SK-N-SH (cell line): ENCODE results near the gene ATP8A2. TPM values are rescaled to one million over a fixed set of nuclear protein-coding genes. Genes with fewer than 3 reads are reported as not detected.

Experiments
- CTCF ChIA-PET: fragments of 300-600, 350-600 bp; formaldehyde crosslinking; extraction: SDS; loops from one replicate; lab custom pipeline; 2021; lab: Yijun Ruan, JAX
- POLR2A ChIA-PET: fragments of 350-600 bp; sonication (Branson Sonifier 250); formaldehyde crosslinking; extraction: SDS; loops from one replicate; lab custom pipeline; 2020; ENCODE audit warnings: antibody characterized with exemption, inconsistent platforms; lab: Yijun Ruan, JAX
- DNase-seq: peaks from one replicate; pipeline ENCODE4 v3.0.0; 2012
- H2AFZ ChIP-seq: fragments of 200-600 bp; sonication (generic); 2 replicates; pipeline ENCODE4 v1.8.1; 2016; ENCODE audit warnings: antibody characterized with exemption, mild to moderate bottlenecking, low read depth
- H3F3A ChIP-seq: fragments of 200-600 bp; sonication (generic); replicated peaks from 2 replicates; pipeline ENCODE3; 2016; ENCODE audit warnings: antibody characterized with exemption, mild to moderate bottlenecking; ENCODE audit not compliant: insufficient read depth
- H3K27ac ChIP-seq, 2 experiments: fragments of 200-500 bp in 1 of 2; fragments of 200-600 bp in 1 of 2; sonication (Bioruptor generic) in 1 of 2; sonication (generic), shearing (Covaris generic) in 1 of 2; 2 replicates each; pipeline versions ENCODE4 v1.5.1 to v1.6.1; 2014 to 2016; ENCODE audit warnings: low read depth in 2 of 2, inconsistent platforms in 1 of 2, low read length in 1 of 2, mild to moderate bottlenecking in 1 of 2, mixed read lengths in 1 of 2
- H3K27me3 ChIP-seq: fragments of 200-600 bp; sonication (generic), shearing (Covaris generic); 2 replicates; pipeline ENCODE4 v1.6.1; 2016; ENCODE audit warnings: mixed run types; ENCODE audit not compliant: insufficient read depth
- H3K36me3 ChIP-seq, 2 experiments: fragments of 200-500 bp in 1 of 2; fragments of 200-600 bp in 1 of 2; sonication (Bioruptor generic) in 1 of 2; sonication (generic) in 1 of 2; replicated peaks in 1 of 2; 2 replicates each; pipeline versions ENCODE3 to v1.5.1; 2014 to 2016; ENCODE audit warnings: low read length in 1 of 2, mild to moderate bottlenecking in 1 of 2; ENCODE audit not compliant: insufficient read depth in 2 of 2, control insufficient read depth in 1 of 2
- H3K4me1 ChIP-seq, 2 experiments: fragments of 200-500 bp in 1 of 2; fragments of 200-600 bp in 1 of 2; sonication (Bioruptor generic) in 1 of 2; sonication (generic), shearing (Covaris generic) in 1 of 2; 2 replicates each; pipeline versions ENCODE4 v1.5.1 to v1.6.1; 2014 to 2016; ENCODE audit warnings: low read depth in 1 of 2, low read length in 1 of 2, mixed run types in 1 of 2; ENCODE audit not compliant: insufficient read depth in 2 of 2, control insufficient read depth in 1 of 2
- H3K4me2 ChIP-seq: fragments of 200-600 bp; sonication (generic), shearing (Covaris generic); 2 replicates; pipeline ENCODE4 v1.6.1; 2017; ENCODE audit warnings: mixed run types
- H3K4me3 ChIP-seq, 2 experiments: fragments of 200-500 bp in 1 of 2; fragments of 200-600 bp in 1 of 2; sonication (Bioruptor generic) in 1 of 2; sonication (generic), shearing (Covaris generic) in 1 of 2; 2 replicates each; pipeline versions ENCODE4 v1.5.1 to v1.8.1; 2014 to 2016; ENCODE audit warnings: low read depth in 2 of 2, inconsistent platforms in 1 of 2, low read length in 1 of 2, mild to moderate bottlenecking in 1 of 2, mixed read lengths in 1 of 2, moderate library complexity in 1 of 2
- H3K79me2 ChIP-seq: fragments of 200-600 bp; sonication (generic); 2 replicates; pipeline ENCODE4 v1.8.1; 2017; ENCODE audit warnings: mild to moderate bottlenecking; ENCODE audit not compliant: insufficient read depth
- H3K9ac ChIP-seq: fragments of 200-600 bp; sonication (generic); 2 replicates; pipeline ENCODE4 v1.6.1; 2017; ENCODE audit warnings: mixed run types
- H3K9me2 ChIP-seq: fragments of 200-600 bp; sonication (generic); 2 replicates; pipeline ENCODE4 v1.6.1; 2017; ENCODE audit warnings: mixed run types
- H3K9me3 ChIP-seq: fragments of 200-600 bp; sonication (generic); 2 replicates; pipeline ENCODE4 v1.6.1; 2017; ENCODE audit warnings: mixed run types, mild to moderate bottlenecking, moderate library complexity
- H4K20me1 ChIP-seq: fragments of 200-600 bp; sonication (generic); 2 replicates; pipeline ENCODE4 v1.6.1; 2017; ENCODE audit warnings: mild to moderate bottlenecking, mixed run types; ENCODE audit not compliant: insufficient read depth
- CHD2 ChIP-seq: fragments of 150-350 bp; IDR thresholded peaks from 2 replicates; pipeline ENCODE4 v1.6.1; 2018; ENCODE audit warnings: low read length; ENCODE audit not compliant: partially characterized antibody
- ELF1 ChIP-seq: IDR thresholded peaks from 2 replicates; pipeline ENCODE4 v1.4.0; 2012
- EP300 ChIP-seq, 2 experiments: IDR thresholded peaks; 2 replicates each; pipeline versions ENCODE4 v1.4.0 to v1.6.1; 2012; ENCODE audit warnings: borderline replicate concordance in 1 of 2, low read depth in 1 of 2, low read length in 1 of 2
- EZH2phosphoT487 ChIP-seq: fragments of 200-600 bp; sonication (generic); IDR thresholded peaks from 2 replicates; pipeline ENCODE4 v1.6.1; 2017; ENCODE audit warnings: low read depth, mixed run types, mild to moderate bottlenecking, antibody characterized with exemption, moderate library complexity, borderline replicate concordance
- FOXJ3 ChIP-seq: sonication (generic); formaldehyde crosslinking; IDR thresholded peaks from 2 replicates; pipeline ENCODE4 v1.5.1; 2020; ENCODE audit warnings: mild to moderate bottlenecking, missing genetic modification reagents
- FOXM1 ChIP-seq: IDR thresholded peaks from 2 replicates; pipeline ENCODE4 v1.4.0; 2012; ENCODE audit warnings: low read depth, mild to moderate bottlenecking
- GABPA ChIP-seq: IDR thresholded peaks from 2 replicates; pipeline ENCODE4 v1.4.0; 2012; ENCODE audit warnings: low read depth, mild to moderate bottlenecking
- GATA2 ChIP-seq: sonication (generic); formaldehyde crosslinking; IDR thresholded peaks from 2 replicates; pipeline ENCODE4 v1.5.0; 2020; ENCODE audit warnings: mild to moderate bottlenecking, missing genetic modification reagents
- IRF3 ChIP-seq: fragments of 150-350 bp; IDR thresholded peaks from 2 replicates; pipeline ENCODE4 v1.6.1; 2016; ENCODE audit warnings: mild to moderate bottlenecking, low read depth, low read length
- JUND ChIP-seq: IDR thresholded peaks from 2 replicates; pipeline ENCODE4 v1.4.0; 2012
- MXI1 ChIP-seq: IDR thresholded peaks from 2 replicates; pipeline ENCODE4 v1.6.1; 2012; ENCODE audit warnings: mild to moderate bottlenecking, low read depth, low read length, improper control_type of control experiment
- NFIC ChIP-seq: IDR thresholded peaks from 2 replicates; pipeline ENCODE4 v1.4.0; 2012; ENCODE audit warnings: borderline replicate concordance
- NRF1 ChIP-seq: IDR thresholded peaks from 2 replicates; pipeline ENCODE4 v1.6.1; 2012; ENCODE audit warnings: low read depth, mild to moderate bottlenecking, low read length
- POLR2AphosphoS5 ChIP-seq: IDR thresholded peaks from 2 replicates; pipeline ENCODE4 v1.6.1; 2012; ENCODE audit warnings: low read depth, low read length
- RAD21 ChIP-seq: IDR thresholded peaks from 2 replicates; pipeline ENCODE4 v1.6.1; 2012; ENCODE audit warnings: mild to moderate bottlenecking, low read length
- RCOR1 ChIP-seq: fragments of 150-350 bp; IDR thresholded peaks from 2 replicates; pipeline ENCODE4 v1.6.1; 2017; ENCODE audit warnings: antibody characterized with exemption, low read length
- RFX5 ChIP-seq: IDR thresholded peaks from 2 replicates; pipeline ENCODE4 v1.6.1; 2012; ENCODE audit warnings: mild to moderate bottlenecking, improper control_type of control experiment, low read length
- SMC3 ChIP-seq: IDR thresholded peaks from 2 replicates; pipeline ENCODE4 v1.6.1; 2012; ENCODE audit warnings: low read depth, low read length, improper control_type of control experiment
- TAF1 ChIP-seq: IDR thresholded peaks from 2 replicates; pipeline ENCODE4 v1.6.1; 2012; ENCODE audit warnings: low read depth, mild to moderate bottlenecking, low read length, moderate library complexity, borderline replicate concordance
- TCF12 ChIP-seq: IDR thresholded peaks from 2 replicates; pipeline ENCODE4 v1.4.0; 2012
- TEAD4 ChIP-seq: IDR thresholded peaks from 2 replicates; pipeline ENCODE4 v1.4.0; 2012; ENCODE audit warnings: mild to moderate bottlenecking, borderline replicate concordance; ENCODE audit not compliant: insufficient read depth
- WGBS: methylation state at CpG from one replicate; pipeline ENCODE4 v1.1.6; 2017; ENCODE audit warnings: low lambda C conversion rate; 5-methylcytosine and 5-hydroxymethylcytosine counted together
- polyA plus RNA-seq, 3 experiments: library from polyadenylated mRNA; depleted of rRNA; stranded (reverse); fragments of >200 nt; gene quantifications; 2 replicates each; pipeline ENCODE4 v1.2.3, GENCODE V29; 2012
- TF ChIP-seq, protein P1 (sequence below): IDR thresholded peaks from 2 replicates; pipeline ENCODE4 v1.4.0; 2012; ENCODE audit warnings: low read depth, borderline replicate concordance
- TF ChIP-seq, protein P2 (sequence below): IDR thresholded peaks from 2 replicates; pipeline ENCODE4 v1.4.0; 2012; ENCODE audit warnings: low read depth

Gene ATP8A2
- polyA plus RNA-seq, 1 of the 3 experiments (the other 2 are of a cell fraction): 0.02 TPM

- no peak overlapping the region for H3K4me3 ChIP-seq
- 51% methylated on average over 12 of the region's 13 CpGs for WGBS
- no peak overlapping the region for H2AFZ ChIP-seq
- DNase-seq: no peak
- H3K9me2 ChIP-seq: no peaks in the 10 kb centered on the region
- no peaks in the 10 kb centered on the region for H3K27me3 ChIP-seq
- H3K36me3 ChIP-seq: no peaks in the 10 kb centered on the region
- no peaks in the 10 kb centered on the region for H3F3A ChIP-seq
- POLR2A ChIA-PET: no interaction called here
- H3K4me2 ChIP-seq: no peak overlapping the region
- no peaks in the 10 kb centered on the region for H3K9me3 ChIP-seq
- no peaks in the 10 kb centered on the region for H3K79me2 ChIP-seq
- no peaks in the 10 kb centered on the region; a peak in 1 of 4 replicates for H3K4me1 ChIP-seq
- no peak overlapping the region for H3K27ac ChIP-seq
- CTCF ChIA-PET: no interaction called here
- H3K9ac ChIP-seq: no peak overlapping the region
- no peaks in the 10 kb centered on the region for H4K20me1 ChIP-seq
- no peak for TF ChIP-seq NFIC
- no peak for TF ChIP-seq CHD2
- no peak for TF ChIP-seq RAD21
- TF ChIP-seq FOXM1: no peak
- TF ChIP-seq GABPA: no peak
- no peak for TF ChIP-seq EP300 (IDR thresholded peaks at IDR 0.05; ENCODE audit: borderline replicate concordance in 1 of 2, low read depth in 1 of 2, low read length in 1 of 2)
- TF ChIP-seq IRF3: no peak
- no peak for TF ChIP-seq RFX5
Observed at GRCh38 chr13:25973085-25973484, 601.3 kb downstream of the ATP8A2 start.

DNA sequence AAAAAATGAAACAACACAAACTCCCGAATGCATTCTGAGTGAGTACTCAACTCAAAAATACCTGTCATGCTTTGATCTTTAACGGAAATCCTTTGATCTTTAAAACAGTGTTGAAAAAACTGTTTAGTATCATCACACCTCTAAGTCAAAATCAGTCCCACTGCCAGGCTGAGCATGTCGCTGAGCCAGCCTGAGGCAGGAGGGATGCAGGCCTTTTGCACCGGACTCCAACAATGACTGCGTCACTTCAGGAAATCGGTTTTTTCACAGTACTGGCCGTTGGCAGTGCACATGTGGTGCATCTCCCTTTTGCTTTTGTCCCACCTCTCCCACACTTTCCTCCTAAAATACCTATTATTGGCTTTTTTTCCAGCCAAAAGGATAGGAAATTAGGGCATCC, 601.8 kb downstream of the ATP8A2 start:
- H3K9me2 ChIP-seq: no peaks in the 10 kb centered on the region
- no peak overlapping the region for H3K9ac ChIP-seq
- no peak overlapping the region for H2AFZ ChIP-seq
- H3K79me2 ChIP-seq: no peaks in the 10 kb centered on the region
- H3K36me3 ChIP-seq: no peaks in the 10 kb centered on the region
- no peak overlapping the region for H3K4me3 ChIP-seq
- TF ChIP-seq NRF1 (no peak), EZH2phosphoT487 (no peak), FOXJ3 (CRISPR knock-in tag) (no peak), TCF12 (no peak), TEAD4 (no peak), JUND (no peak), EP300 (IDR thresholded peaks at IDR 0.05; ENCODE audit: borderline replicate concordance in 1 of 2, low read depth in 1 of 2, low read length in 1 of 2) (no peak), GATA2 (no peak), SMC3 (no peak), TAF1 (no peak), CHD2 (no peak), POLR2AphosphoS5 (no peak), ELF1 (no peak), RCOR1 (no peak), MXI1 (no peak)
- TF ChIP-seq, protein P1, sequence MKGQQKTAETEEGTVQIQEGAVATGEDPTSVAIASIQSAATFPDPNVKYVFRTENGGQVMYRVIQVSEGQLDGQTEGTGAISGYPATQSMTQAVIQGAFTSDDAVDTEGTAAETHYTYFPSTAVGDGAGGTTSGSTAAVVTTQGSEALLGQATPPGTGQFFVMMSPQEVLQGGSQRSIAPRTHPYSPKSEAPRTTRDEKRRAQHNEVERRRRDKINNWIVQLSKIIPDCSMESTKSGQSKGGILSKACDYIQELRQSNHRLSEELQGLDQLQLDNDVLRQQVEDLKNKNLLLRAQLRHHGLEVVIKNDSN: no peak
- TF ChIP-seq, protein P2, sequence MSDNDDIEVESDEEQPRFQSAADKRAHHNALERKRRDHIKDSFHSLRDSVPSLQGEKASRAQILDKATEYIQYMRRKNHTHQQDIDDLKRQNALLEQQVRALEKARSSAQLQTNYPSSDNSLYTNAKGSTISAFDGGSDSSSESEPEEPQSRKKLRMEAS: no peak
- no peak overlapping the region for H3K27ac ChIP-seq
- no peaks in the 10 kb centered on the region for H3F3A ChIP-seq
- H3K9me3 ChIP-seq: no peaks in the 10 kb centered on the region
- H3K4me2 ChIP-seq: no peak overlapping the region
- ChIA-PET CTCF (interaction anchor here (0.6 kb wide), 1 partner anchor 67 kb away, joined by 3 read pairs; no protein-coding TSS in a partner anchor), POLR2A (no interaction called here)
- H4K20me1 ChIP-seq: no peaks in the 10 kb centered on the region
- WGBS: 57% methylated on average over 7 of the region's 7 CpGs
- H3K4me1 ChIP-seq: no peaks in the 10 kb centered on the region; a peak in 1 of 4 replicates
- no peaks in the 10 kb centered on the region for H3K27me3 ChIP-seq
- no peak for DNase-seq
